Motor neuron (in vitro differentiated cells): ENCODE measurements around the gene TJAP1. TPM values are rescaled to one million over a fixed set of nuclear protein-coding genes. Genes with fewer than 3 reads are reported as not detected.

Experiments
- ATAC-seq, 8 experiments: fragments of 200-7000 bp; cut with Tn5 transposase; replicated peaks in 6 of 8; 2 replicates each; pipeline ENCODE4 v1.8.0; 2021; ENCODE audit warnings: mild to moderate bottlenecking in 8 of 8, moderate library complexity in 8 of 8
- H3K27ac ChIP-seq, 2 donors: fragments of 250-450 bp; sonication (Bioruptor Pico); 2 replicates each; pipeline ENCODE4 v1.9.0; 2021; ENCODE audit warnings: antibody characterized with exemption in 2 of 2, mild to moderate bottlenecking in 2 of 2, moderate library complexity in 1 of 2
- H3K4me1 ChIP-seq, 2 donors: fragments of 250-450 bp; sonication (Bioruptor Pico); replicated peaks in 1 of 2; 2 replicates each; pipeline ENCODE4 v1.6.1; 2021; ENCODE audit warnings: antibody characterized with exemption in 2 of 2, mild to moderate bottlenecking in 2 of 2, moderate library complexity in 1 of 2
- H3K4me3 ChIP-seq, 5 donors: fragments of 250-450 bp; sonication (Bioruptor Pico); 2 replicates each; pipeline ENCODE4 v1.9.0; 2021; ENCODE audit warnings: antibody characterized with exemption in 5 of 5, mild to moderate bottlenecking in 5 of 5, moderate library complexity in 4 of 5
- WGBS, 10 experiments: fragments of 450-650 bp; shearing (Covaris generic); methylation state at CpG; one replicate each; pipeline ENCODE4 v1.0.0; 2022; 5-methylcytosine and 5-hydroxymethylcytosine counted together
- in situ Hi-C, 9 experiments: fragments of 400-800 bp; cut with MboI; loops; one replicate each; pipeline ENCODE4 v1.15.0; 2021; ENCODE audit warnings: low sequenced_read_pairs in 9 of 9, low pct_unique_long_range_greater_than_20kb in 2 of 9; ENCODE audit not compliant: unreplicated experiment in 9 of 9
- total RNA-seq, 8 experiments: library from RNA; unstranded; fragments of 300-600 nt; gene quantifications; 2 replicates each; pipeline versions ENCODE4 v1.2.3 to v1.2.4, GENCODE V29; 2022

TJAP1 gene
- total RNA-seq, 8 experiments from 2014 or later = 7.4 to 24.2 (median 12.7) TPM

- ATAC-seq = no peak
- H3K4me1 ChIP-seq = no peaks in the 10 kb centered on the region
- in situ Hi-C loops = loop anchor here in 4 of 9 experiments (10.0 to 25.0 kb wide), 4 partner anchors 46 to 239 kb away; partner anchors contain the start of gene DLK2 (in 1 of the 4)
- 80 to 100% (median 86%) methylated on average over 1 to 2 of the region's 3 CpGs; no CpG with 5 or more reads in 5 of the 10 experiments for WGBS, 10 experiments
- H3K4me3 ChIP-seq = no peak overlapping the region
- H3K27ac ChIP-seq = no peak overlapping the region
Observed at GRCh38 chr6:43500921-43501320, 23.6 kb downstream of the TJAP1 start.

- no peak for ATAC-seq
- 40 to 70% methylated on average over 1 to 2 of the region's 4 CpGs; no CpG with 5 or more reads in 8 of the 10 experiments for WGBS, 10 experiments
- no peak overlapping the region for H3K4me3 ChIP-seq
- in situ Hi-C loops = loop anchor here in 4 of 9 experiments (10.0 to 25.0 kb wide), 4 partner anchors 48 to 240 kb away; partner anchors contain the start of gene DLK2 (in 1 of the 4)
- H3K27ac ChIP-seq = no peak overlapping the region
- peaks cover 0 to 7% of the 10 kb centered on the region in 2 donors for H3K4me1 ChIP-seq
Observed at GRCh38 chr6:43502666-43503065, 25.3 kb downstream of the TJAP1 start.

GRCh38 chr6:43503443-43503842, 26.1 kb downstream of the TJAP1 start:
- in situ Hi-C loops = loop anchor here in 4 of 9 experiments (10.0 to 25.0 kb wide), 4 partner anchors 49 to 241 kb away; partner anchors contain the start of gene DLK2 (in 1 of the 4)
- WGBS, 10 experiments = 80 to 100% (median 98%) methylated on average over 1 to 4 of the region's 8 CpGs; no CpG with 5 or more reads in 4 of the 10 experiments
- Histone ChIP-seq H3K4me1 (peaks cover 2 to 7% of the 10 kb centered on the region in 2 donors), H3K4me3 (no peak overlapping the region), H3K27ac (no peak overlapping the region)
- ATAC-seq = no peak

- 88 to 100% (median 96%) methylated on average over 1 to 8 of the region's 26 CpGs; no CpG with 5 or more reads in 5 of the 10 experiments for WGBS, 10 experiments
- H3K27ac ChIP-seq = no peak overlapping the region
- peaks cover 10 to 14% of the 10 kb centered on the region in 2 donors for H3K4me1 ChIP-seq
- H3K4me3 ChIP-seq = no peak overlapping the region
- no peak for ATAC-seq
- in situ Hi-C loops = loop anchor here in 4 of 9 experiments (10.0 to 25.0 kb wide), 4 partner anchors 50 to 243 kb away; partner anchors contain the start of gene DLK2 (in 1 of the 4)
Observed at GRCh38 chr6:43504756-43505593, 27.6 kb downstream of the TJAP1 start.

GRCh38 chr6:43505718-43506117, 28.3 kb downstream of the TJAP1 start:
- Histone ChIP-seq H3K4me1 (peaks cover 13 to 17% of the 10 kb centered on the region in 2 donors), H3K27ac (no peak overlapping the region), H3K4me3 (no peak overlapping the region)
- ATAC-seq = no peak
- in situ Hi-C loops = loop anchor here in 4 of 9 experiments (10.0 to 25.0 kb wide), 4 partner anchors 51 to 243 kb away; partner anchors contain the start of gene DLK2 (in 1 of the 4)
- WGBS, 10 experiments = 38 to 100% (median 82%) methylated on average over 1 to 3 of the region's 6 CpGs; no CpG with 5 or more reads in 5 of the 10 experiments

- no peak overlapping the region for H3K27ac ChIP-seq
- in situ Hi-C loops = loop anchor here in 4 of 9 experiments (10.0 to 25.0 kb wide), 4 partner anchors 51 to 244 kb away; partner anchors contain the start of gene DLK2 (in 1 of the 4)
- no peak overlapping the region for H3K4me3 ChIP-seq
- WGBS, 10 experiments = 77 to 100% (median 86%) methylated on average over 1 to 3 of the region's 3 CpGs; no CpG with 5 or more reads in 4 of the 10 experiments
- ATAC-seq = no peak
- peaks cover 15 to 17% of the 10 kb centered on the region in 2 donors for H3K4me1 ChIP-seq
Observed at GRCh38 chr6:43506171-43506570, 28.8 kb downstream of the TJAP1 start.

GRCh38 chr6:43506667-43507471, 29.5 kb downstream of the TJAP1 start:
- 0 to 80% (median 40%) methylated on average over 1 to 4 of the region's 14 CpGs; no CpG with 5 or more reads in 1 of the 10 experiments for WGBS, 10 experiments
- ATAC-seq = peak; percentile 27 to 49 (median 35)
- Histone ChIP-seq H3K4me3 (peak overlapping the region in 1 of 5 donors; percentile 5), H3K4me1 (peaks cover 15 to 17% of the 10 kb centered on the region in 2 donors), H3K27ac (no peak overlapping the region)
- in situ Hi-C loops = loop anchor here in 4 of 9 experiments (10.0 to 25.0 kb wide), 4 partner anchors 52 to 245 kb away; partner anchors contain the start of gene DLK2 (in 1 of the 4)

GRCh38 chr6:43508481-43509141, 31.2 kb downstream of the TJAP1 start:
- Histone ChIP-seq H3K4me1 (peaks cover 15 to 17% of the 10 kb centered on the region in 2 donors), H3K4me3 (peak overlapping the region in 3 of 5 donors; percentile 58 to 88 (median 67)), H3K27ac (no peak overlapping the region)
- in situ Hi-C loops = loop anchor here in 4 of 9 experiments (10.0 to 25.0 kb wide), 4 partner anchors 54 to 246 kb away; partner anchors contain the start of gene DLK2 (in 1 of the 4)
- WGBS, 10 experiments = 40 to 70% (median 52%) methylated on average over 1 to 2 of the region's 8 CpGs; no CpG with 5 or more reads in 7 of the 10 experiments
- ATAC-seq = no peak

- Histone ChIP-seq H3K4me3 (peak overlapping the region; percentile 51 to 88 (median 58)), H3K4me1 (peaks cover 17% of the 10 kb centered on the region in 2 donors), H3K27ac (peak overlapping the region; percentile 34 to 68)
- 0 to 28% (median 8%) methylated on average over 4 to 18 of the region's 69 CpGs; no CpG with 5 or more reads in 5 of the 10 experiments for WGBS, 10 experiments
- ATAC-seq = peak; percentile 3 to 14 (median 7)
- in situ Hi-C loops = loop anchor here in 4 of 9 experiments (10.0 to 25.0 kb wide), 4 partner anchors 55 to 247 kb away; partner anchors contain the start of gene DLK2 (in 1 of the 4)
Observed at GRCh38 chr6:43509142-43509983, 32.0 kb downstream of the TJAP1 start.

GRCh38 chr6:43509984-43510826, 32.8 kb downstream of the TJAP1 start, which contains the start of gene LRRC73:
TSS of gene LRRC73 (minus strand) at chr6:43510346. CDS start at chr6:43509785, 561 bp downstream.
- H3K27ac ChIP-seq = peak within 1 kb of the TSS; percentile 64 to 72
- 0 to 100% (median 10%) methylated on average over 1 to 6 of the region's 96 CpGs; no CpG with 5 or more reads in 6 of the 10 experiments for WGBS, 10 experiments
- H3K4me3 ChIP-seq = peak within 1 kb of the TSS; percentile 51 to 88 (median 58)
- peaks cover 21 to 26% of the 10 kb centered on the region in 2 donors for H3K4me1 ChIP-seq
- peak; percentile 82 to 89 (median 84) for ATAC-seq
- in situ Hi-C loops = loop anchor here in 4 of 9 experiments (10.0 to 25.0 kb wide), 4 partner anchors 55 to 248 kb away; partner anchors contain the start of gene DLK2 (in 1 of the 4)
